ENCODE data around the gene CRTAC1.

- TF ChIP-seq, protein P1, sequence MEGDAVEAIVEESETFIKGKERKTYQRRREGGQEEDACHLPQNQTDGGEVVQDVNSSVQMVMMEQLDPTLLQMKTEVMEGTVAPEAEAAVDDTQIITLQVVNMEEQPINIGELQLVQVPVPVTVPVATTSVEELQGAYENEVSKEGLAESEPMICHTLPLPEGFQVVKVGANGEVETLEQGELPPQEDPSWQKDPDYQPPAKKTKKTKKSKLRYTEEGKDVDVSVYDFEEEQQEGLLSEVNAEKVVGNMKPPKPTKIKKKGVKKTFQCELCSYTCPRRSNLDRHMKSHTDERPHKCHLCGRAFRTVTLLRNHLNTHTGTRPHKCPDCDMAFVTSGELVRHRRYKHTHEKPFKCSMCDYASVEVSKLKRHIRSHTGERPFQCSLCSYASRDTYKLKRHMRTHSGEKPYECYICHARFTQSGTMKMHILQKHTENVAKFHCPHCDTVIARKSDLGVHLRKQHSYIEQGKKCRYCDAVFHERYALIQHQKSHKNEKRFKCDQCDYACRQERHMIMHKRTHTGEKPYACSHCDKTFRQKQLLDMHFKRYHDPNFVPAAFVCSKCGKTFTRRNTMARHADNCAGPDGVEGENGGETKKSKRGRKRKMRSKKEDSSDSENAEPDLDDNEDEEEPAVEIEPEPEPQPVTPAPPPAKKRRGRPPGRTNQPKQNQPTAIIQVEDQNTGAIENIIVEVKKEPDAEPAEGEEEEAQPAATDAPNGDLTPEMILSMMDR (optimal IDR thresholded peaks at IDR 0.05 in 1 of 3, IDR thresholded peaks at IDR 0.05 in 1 of 3, conservative IDR thresholded peaks at IDR 0.05 in 1 of 3; ENCODE audit: extremely low read depth in 1 of 3, insufficient read depth in 2 of 3, low read length in 3 of 3): no peak
- no peak for TF ChIP-seq EZH2 (IDR thresholded peaks at IDR 0.05; ENCODE audit: low read length)
Observed at GRCh38 chr10:97944772-97945171, 85.6 kb downstream of the CRTAC1 start.

Measured in keratinocyte (primary cell).